Measurements from ENCODE around the gene ILKAP.

DNA sequence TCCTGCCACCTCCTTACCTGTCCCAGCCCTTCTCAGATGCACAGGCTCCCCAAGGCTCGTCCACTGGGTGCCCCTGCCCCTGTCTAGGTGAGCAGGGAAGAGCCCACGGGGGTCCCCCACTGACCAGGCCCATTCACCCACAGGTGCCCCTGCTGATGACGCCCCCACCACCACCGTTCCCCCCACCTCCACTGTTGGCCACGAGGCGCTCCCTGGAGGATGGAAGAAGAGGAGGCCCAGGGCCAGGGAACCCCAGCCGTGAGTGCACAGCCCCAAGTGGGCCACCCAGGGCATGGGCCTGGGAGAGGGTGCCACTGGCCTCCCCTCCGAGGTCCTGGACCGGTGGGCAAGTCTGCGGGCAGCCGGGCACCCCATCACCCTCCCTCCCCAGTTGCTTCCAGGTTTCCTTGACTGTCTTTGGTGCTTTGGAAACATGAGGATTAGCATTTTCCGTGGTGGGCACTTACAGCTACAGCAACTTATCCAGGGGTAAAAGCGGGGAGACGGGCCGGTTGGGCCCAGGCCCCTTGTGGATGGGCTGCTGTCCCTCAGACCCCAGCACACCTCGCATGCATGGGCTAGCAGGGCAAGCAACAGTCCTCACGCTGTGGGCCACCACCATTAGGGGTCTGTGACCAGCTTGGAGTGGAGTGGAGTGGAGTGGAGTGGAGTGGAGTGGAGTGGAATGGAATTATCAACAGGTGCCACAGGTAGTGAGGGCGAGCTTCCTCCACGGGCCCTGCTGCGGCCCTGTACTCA, 78.2 kb downstream of the ILKAP start:
- TF ChIP-seq CTCF (IDR thresholded peaks at IDR 0.05; ENCODE audit: insufficient read depth, low read length) (no peak), POLR2AphosphoS5 (IDR thresholded peaks at IDR 0.05; ENCODE audit: low read depth) (no peak), GABPA (IDR thresholded peaks at IDR 0.05; ENCODE audit: low read depth) (no peak), SPI1 (IDR thresholded peaks at IDR 0.05; ENCODE audit: borderline replicate concordance, low read depth) (no peak)
- TF ChIP-seq, protein P1, sequence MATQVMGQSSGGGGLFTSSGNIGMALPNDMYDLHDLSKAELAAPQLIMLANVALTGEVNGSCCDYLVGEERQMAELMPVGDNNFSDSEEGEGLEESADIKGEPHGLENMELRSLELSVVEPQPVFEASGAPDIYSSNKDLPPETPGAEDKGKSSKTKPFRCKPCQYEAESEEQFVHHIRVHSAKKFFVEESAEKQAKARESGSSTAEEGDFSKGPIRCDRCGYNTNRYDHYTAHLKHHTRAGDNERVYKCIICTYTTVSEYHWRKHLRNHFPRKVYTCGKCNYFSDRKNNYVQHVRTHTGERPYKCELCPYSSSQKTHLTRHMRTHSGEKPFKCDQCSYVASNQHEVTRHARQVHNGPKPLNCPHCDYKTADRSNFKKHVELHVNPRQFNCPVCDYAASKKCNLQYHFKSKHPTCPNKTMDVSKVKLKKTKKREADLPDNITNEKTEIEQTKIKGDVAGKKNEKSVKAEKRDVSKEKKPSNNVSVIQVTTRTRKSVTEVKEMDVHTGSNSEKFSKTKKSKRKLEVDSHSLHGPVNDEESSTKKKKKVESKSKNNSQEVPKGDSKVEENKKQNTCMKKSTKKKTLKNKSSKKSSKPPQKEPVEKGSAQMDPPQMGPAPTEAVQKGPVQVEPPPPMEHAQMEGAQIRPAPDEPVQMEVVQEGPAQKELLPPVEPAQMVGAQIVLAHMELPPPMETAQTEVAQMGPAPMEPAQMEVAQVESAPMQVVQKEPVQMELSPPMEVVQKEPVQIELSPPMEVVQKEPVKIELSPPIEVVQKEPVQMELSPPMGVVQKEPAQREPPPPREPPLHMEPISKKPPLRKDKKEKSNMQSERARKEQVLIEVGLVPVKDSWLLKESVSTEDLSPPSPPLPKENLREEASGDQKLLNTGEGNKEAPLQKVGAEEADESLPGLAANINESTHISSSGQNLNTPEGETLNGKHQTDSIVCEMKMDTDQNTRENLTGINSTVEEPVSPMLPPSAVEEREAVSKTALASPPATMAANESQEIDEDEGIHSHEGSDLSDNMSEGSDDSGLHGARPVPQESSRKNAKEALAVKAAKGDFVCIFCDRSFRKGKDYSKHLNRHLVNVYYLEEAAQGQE (IDR thresholded peaks at IDR 0.05; ENCODE audit: insufficient replicate concordance, low read depth): no peak
